BLaER1 treated with 17β-estradiol and CSF1 and Interleukin-3, amounts not matched to agents 10 nM and 100 nM (cell line): ENCODE results near the gene NEDD1.

Experiments used
- H3K27ac ChIP-seq, 11 experiments: shearing (Covaris generic); formaldehyde crosslinking; 2 replicates each; pipeline ENCODE4 v1.8.1; 2022
- H3K27me3 ChIP-seq, 11 experiments: shearing (Covaris generic); formaldehyde crosslinking; 2 replicates each; pipeline ENCODE4 v1.8.1; 2022
- H3K36me3 ChIP-seq, 11 experiments: shearing (Covaris generic); formaldehyde crosslinking; 2 replicates each; pipeline ENCODE4 v1.8.1; 2022
- H3K4me1 ChIP-seq, 10 experiments: shearing (Covaris generic); formaldehyde crosslinking; 2 replicates each; pipeline ENCODE4 v1.8.1; 2022
- H3K4me2 ChIP-seq, 11 experiments: shearing (Covaris generic); formaldehyde crosslinking; 2 replicates each; pipeline ENCODE4 v1.8.1; 2022
- H3K4me3 ChIP-seq, 10 experiments: shearing (Covaris generic); formaldehyde crosslinking; 2 replicates each; pipeline ENCODE4 v1.8.1; 2022
- H3K9ac ChIP-seq, 11 experiments: shearing (Covaris generic); formaldehyde crosslinking; 2 replicates each; pipeline ENCODE4 v1.8.1; 2022
- H3K9me3 ChIP-seq, 11 experiments: shearing (Covaris generic); formaldehyde crosslinking; replicated peaks in 1 of 11; 2 replicates each; pipeline ENCODE4 v1.8.1; 2022
- H4K20me1 ChIP-seq, 11 experiments: shearing (Covaris generic); formaldehyde crosslinking; 2 replicates each; pipeline ENCODE4 v1.8.1; 2022
- Cebpa-rat ChIP-seq, 11 experiments: shearing (Covaris generic); IDR thresholded peaks; 2 replicates each; pipeline ENCODE4 v1.8.1; 2022

NEDD1 gene

DNA sequence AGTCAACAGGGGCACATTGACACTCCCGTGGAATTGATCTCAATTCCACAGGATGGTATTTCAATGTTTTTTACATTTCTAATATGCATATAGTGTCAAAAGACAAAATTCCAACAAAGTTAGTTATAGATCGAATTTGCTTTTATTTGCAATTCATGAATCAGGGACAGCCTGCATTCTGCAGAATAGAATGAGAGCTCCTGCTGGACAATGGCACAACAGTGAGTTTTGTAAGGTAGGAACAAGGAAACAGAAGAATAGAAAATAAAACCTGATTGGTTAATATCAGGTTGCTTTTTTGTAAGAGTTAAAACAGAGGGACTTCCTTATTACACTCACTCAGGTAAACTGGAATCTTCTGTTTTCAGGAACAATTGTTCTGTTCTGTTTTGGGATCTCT is 32.8 kb upstream of the NEDD1 start:
- no peak overlapping the region for H3K4me2 ChIP-seq
- no peak overlapping the region for H3K9ac ChIP-seq
- H3K36me3 ChIP-seq, result no peaks in the 10 kb centered on the region
- H4K20me1 ChIP-seq, result no peaks in the 10 kb centered on the region
- peaks cover 0 to 10% (median 0%) of the 10 kb centered on the region in 11 experiments; a peak in 3 of 22 replicates for H3K9me3 ChIP-seq
- H3K27me3 ChIP-seq, result no peaks in the 10 kb centered on the region
- H3K4me3 ChIP-seq, result no peak overlapping the region
- no peaks in the 10 kb centered on the region for H3K4me1 ChIP-seq
- no peak overlapping the region for H3K27ac ChIP-seq
- no peak for TF ChIP-seq Cebpa-rat (IDR thresholded peaks at IDR 0.05)

DNA sequence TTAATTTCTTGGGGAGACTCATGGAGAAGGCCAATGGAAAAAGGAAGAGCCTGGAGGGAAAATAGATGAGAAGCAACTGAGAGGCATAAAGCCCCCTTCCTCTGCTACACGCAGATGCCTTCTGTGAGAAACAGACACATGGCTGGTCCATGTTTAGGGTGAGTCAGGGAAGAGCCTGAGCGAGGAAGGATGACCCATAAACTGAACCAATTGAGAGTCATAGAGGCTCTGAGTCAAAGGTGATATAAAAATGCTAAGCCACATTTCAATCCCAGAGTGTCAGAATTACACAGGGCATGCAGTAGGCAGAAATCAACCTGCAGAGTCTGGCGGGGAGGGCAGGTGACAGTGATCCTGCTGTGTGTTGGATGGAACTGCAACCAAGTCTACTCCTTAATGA is 30.1 kb upstream of the NEDD1 start:
- Histone ChIP-seq H3K36me3 (no peaks in the 10 kb centered on the region), H4K20me1 (no peaks in the 10 kb centered on the region), H3K27me3 (no peaks in the 10 kb centered on the region), H3K9me3 (peaks cover 0 to 9% (median 0%) of the 10 kb centered on the region in 11 experiments; a peak in 3 of 22 replicates), H3K4me1 (no peaks in the 10 kb centered on the region), H3K9ac (no peak overlapping the region), H3K4me2 (no peak overlapping the region), H3K4me3 (no peak overlapping the region), H3K27ac (no peak overlapping the region)
- TF ChIP-seq Cebpa-rat (IDR thresholded peaks at IDR 0.05), result no peak

DNA sequence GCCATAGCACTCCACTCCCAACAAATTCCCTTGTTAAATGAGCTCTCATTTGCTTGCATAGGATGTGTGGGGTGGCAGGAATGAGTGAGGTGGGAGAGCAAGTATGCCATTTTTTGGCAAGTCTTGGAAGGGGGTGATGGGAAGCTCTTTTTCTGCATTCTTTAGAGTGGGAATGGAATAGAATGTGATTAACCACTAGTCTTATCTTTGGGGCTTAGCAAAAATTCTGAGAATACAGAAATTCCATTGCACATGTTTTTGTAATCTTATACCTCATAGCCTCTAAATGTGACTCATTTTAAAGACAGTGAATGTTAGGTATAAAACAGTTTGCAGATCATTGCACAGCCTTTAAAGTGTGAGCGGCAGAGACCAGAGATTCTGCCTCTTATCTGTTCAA is 28.4 kb upstream of the NEDD1 start:
- Histone ChIP-seq H3K27me3 (no peaks in the 10 kb centered on the region), H3K9ac (no peak overlapping the region), H3K4me2 (no peak overlapping the region), H3K4me3 (no peak overlapping the region), H3K9me3 (no peaks in the 10 kb centered on the region), H3K36me3 (no peaks in the 10 kb centered on the region), H3K27ac (no peak overlapping the region), H3K4me1 (no peaks in the 10 kb centered on the region), H4K20me1 (no peaks in the 10 kb centered on the region)
- no peak for TF ChIP-seq Cebpa-rat (IDR thresholded peaks at IDR 0.05)

DNA sequence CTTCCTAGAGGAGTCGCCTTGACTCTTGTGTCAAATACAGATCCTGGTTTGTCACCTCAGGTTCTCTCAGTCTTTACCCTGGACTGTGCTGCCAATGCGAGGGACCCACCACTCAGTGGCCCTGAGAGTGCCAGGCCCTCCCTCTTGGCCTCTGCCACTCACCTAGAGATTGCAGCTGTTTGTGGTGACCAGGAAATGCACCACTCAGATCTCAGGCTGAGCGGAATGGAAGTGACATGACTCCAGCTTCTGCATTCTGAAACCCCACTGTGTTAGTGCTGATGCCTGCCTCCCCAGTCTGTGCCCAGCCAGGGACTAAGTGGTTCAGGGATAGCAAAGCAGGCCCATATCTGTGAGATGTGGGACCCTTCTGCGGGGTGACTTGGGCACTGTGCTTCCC is 27.8 kb upstream of the NEDD1 start:
- TF ChIP-seq Cebpa-rat (IDR thresholded peaks at IDR 0.05), result no peak
- no peak overlapping the region for H3K9ac ChIP-seq
- H3K27ac ChIP-seq, result no peak overlapping the region
- H3K9me3 ChIP-seq, result no peaks in the 10 kb centered on the region
- H3K4me3 ChIP-seq, result no peak overlapping the region
- no peaks in the 10 kb centered on the region for H3K4me1 ChIP-seq
- no peaks in the 10 kb centered on the region for H3K27me3 ChIP-seq
- no peaks in the 10 kb centered on the region for H3K36me3 ChIP-seq
- no peak overlapping the region for H3K4me2 ChIP-seq
- H4K20me1 ChIP-seq, result no peaks in the 10 kb centered on the region

DNA sequence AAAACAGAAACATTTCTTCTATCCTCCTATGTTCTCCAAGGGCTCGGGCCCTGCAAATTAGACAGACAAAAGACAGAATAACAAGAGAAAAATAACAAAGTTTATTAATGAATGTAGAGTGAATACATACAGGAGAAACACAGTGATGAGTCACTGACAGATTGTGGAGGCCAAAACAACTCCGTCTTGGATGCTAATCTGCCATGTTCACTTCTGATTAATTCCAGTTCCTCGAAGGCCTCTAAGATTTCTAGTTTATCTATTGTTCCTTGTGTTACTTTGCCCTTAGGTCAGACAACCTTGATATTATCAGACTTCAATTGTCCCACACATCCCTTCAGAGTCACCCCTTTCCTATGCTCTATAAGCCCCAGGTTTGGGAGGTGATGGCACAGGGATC is 26.8 kb upstream of the NEDD1 start:
- Histone ChIP-seq H3K27ac (no peak overlapping the region), H3K9me3 (no peaks in the 10 kb centered on the region), H3K27me3 (no peaks in the 10 kb centered on the region), H4K20me1 (no peaks in the 10 kb centered on the region), H3K9ac (no peak overlapping the region), H3K4me3 (no peak overlapping the region), H3K4me1 (no peaks in the 10 kb centered on the region), H3K4me2 (no peak overlapping the region), H3K36me3 (no peaks in the 10 kb centered on the region)
- TF ChIP-seq Cebpa-rat (IDR thresholded peaks at IDR 0.05), result no peak

DNA sequence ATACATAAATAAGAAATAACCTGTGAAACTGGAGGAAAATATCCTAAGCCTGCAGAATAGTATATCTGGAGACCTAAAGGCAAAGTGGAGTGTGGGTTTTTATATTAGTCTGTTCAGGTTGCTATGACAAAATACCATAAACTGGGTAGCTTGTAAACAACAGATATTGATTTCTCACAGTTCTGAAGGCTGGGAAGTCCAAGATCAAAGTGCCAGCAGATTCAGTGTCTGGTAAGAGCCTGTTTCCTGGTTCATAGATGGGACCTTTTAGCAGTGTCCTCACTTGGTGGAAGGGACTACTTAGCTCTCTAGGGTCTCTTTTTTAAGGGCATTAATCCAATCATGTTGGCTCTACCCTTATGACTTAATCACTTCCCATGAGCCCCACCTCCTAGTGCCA is 25.4 kb upstream of the NEDD1 start:
- no peak for TF ChIP-seq Cebpa-rat (IDR thresholded peaks at IDR 0.05)
- no peaks in the 10 kb centered on the region for H3K27me3 ChIP-seq
- H4K20me1 ChIP-seq, result no peaks in the 10 kb centered on the region
- H3K4me2 ChIP-seq, result no peak overlapping the region
- H3K4me3 ChIP-seq, result no peak overlapping the region
- H3K9me3 ChIP-seq, result no peaks in the 10 kb centered on the region
- H3K9ac ChIP-seq, result no peak overlapping the region
- H3K36me3 ChIP-seq, result no peaks in the 10 kb centered on the region
- H3K4me1 ChIP-seq, result no peaks in the 10 kb centered on the region
- H3K27ac ChIP-seq, result no peak overlapping the region

DNA sequence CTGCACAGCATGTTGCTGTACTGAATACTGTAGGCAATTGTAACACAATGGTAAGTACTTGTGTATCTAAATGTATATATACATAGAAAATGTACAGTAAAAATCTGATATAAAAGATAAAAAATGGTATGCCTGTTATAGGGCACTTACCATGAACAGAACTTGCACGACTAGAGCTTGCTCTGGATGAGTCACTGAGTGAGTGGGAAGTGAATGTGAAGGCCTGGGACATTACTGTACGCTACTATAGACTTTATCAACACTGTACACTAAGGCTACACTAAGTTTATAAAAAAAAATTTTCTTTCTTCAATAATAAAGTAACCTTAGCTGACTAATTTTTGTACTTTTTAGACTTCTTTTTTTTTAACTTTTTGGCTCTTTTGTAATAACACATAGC is 24.2 kb upstream of the NEDD1 start:
- Histone ChIP-seq H3K4me2 (no peak overlapping the region), H3K36me3 (no peaks in the 10 kb centered on the region), H3K4me3 (no peak overlapping the region), H4K20me1 (no peaks in the 10 kb centered on the region), H3K27me3 (no peaks in the 10 kb centered on the region), H3K4me1 (no peaks in the 10 kb centered on the region), H3K27ac (no peak overlapping the region), H3K9me3 (no peaks in the 10 kb centered on the region), H3K9ac (no peak overlapping the region)
- TF ChIP-seq Cebpa-rat (IDR thresholded peaks at IDR 0.05), result no peak

DNA sequence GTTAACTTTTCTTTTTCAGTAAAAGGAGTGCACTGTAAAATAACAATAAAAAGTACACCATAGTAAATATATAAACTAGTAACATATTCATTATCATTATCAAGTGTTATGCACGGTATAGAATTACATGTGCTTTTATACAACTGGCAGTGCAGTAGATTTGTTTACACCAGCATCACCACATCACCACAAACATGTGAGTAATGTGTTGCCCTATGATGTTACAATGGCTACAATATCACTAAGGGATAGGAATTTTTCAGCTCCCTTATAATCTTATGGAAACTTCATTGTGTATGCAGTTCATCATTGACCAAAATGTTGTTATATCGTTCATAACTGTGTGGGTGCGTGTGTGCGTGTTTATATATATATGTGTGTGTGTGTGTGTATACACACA is 23.5 kb upstream of the NEDD1 start:
- H3K9ac ChIP-seq, result no peak overlapping the region
- H3K4me1 ChIP-seq, result no peaks in the 10 kb centered on the region
- H4K20me1 ChIP-seq, result no peaks in the 10 kb centered on the region
- no peaks in the 10 kb centered on the region for H3K36me3 ChIP-seq
- H3K27ac ChIP-seq, result no peak overlapping the region
- H3K4me2 ChIP-seq, result no peak overlapping the region
- TF ChIP-seq Cebpa-rat (IDR thresholded peaks at IDR 0.05), result no peak
- H3K9me3 ChIP-seq, result no peaks in the 10 kb centered on the region
- H3K4me3 ChIP-seq, result no peak overlapping the region
- no peaks in the 10 kb centered on the region for H3K27me3 ChIP-seq

DNA sequence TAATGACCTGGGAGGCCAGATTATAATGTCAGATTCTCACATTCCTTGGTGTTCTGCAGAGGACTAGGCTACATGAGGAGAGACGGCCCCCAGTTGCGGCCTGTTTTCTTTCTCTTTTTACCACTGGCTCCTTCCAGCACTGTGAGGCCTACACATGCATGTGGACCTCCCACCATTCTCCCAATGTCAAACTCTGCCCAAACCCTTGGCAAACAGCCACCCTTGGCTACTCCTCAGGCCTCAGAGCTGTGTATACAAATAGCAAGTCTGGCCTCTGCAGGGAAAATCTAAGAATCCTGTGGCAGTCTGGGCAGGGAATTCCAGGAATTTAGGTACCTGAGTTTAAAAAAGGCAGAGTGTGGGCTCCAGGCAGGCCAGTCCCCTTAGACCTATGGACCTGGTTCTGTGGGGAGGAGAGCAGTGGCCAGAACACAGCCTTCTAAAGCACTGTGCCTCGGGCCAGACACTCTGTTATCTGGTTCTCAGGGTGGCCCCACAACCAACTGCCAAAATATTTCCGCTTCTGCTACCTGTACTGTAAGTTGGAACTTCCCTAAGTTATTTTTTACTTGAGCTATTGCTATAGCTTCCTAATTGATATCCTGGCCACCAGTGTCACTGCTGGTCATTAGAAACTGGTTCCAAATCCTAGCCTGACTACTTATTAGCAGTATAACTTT is 19.9 kb upstream of the NEDD1 start:
- H3K9ac ChIP-seq, result no peak overlapping the region
- H3K4me3 ChIP-seq, result no peak overlapping the region
- H3K27me3 ChIP-seq, result no peaks in the 10 kb centered on the region
- no peaks in the 10 kb centered on the region for H3K4me1 ChIP-seq
- H3K9me3 ChIP-seq, result no peaks in the 10 kb centered on the region
- H4K20me1 ChIP-seq, result no peaks in the 10 kb centered on the region
- no peaks in the 10 kb centered on the region for H3K36me3 ChIP-seq
- no peak overlapping the region for H3K27ac ChIP-seq
- H3K4me2 ChIP-seq, result no peak overlapping the region
- TF ChIP-seq Cebpa-rat (IDR thresholded peaks at IDR 0.05), result no peak

DNA sequence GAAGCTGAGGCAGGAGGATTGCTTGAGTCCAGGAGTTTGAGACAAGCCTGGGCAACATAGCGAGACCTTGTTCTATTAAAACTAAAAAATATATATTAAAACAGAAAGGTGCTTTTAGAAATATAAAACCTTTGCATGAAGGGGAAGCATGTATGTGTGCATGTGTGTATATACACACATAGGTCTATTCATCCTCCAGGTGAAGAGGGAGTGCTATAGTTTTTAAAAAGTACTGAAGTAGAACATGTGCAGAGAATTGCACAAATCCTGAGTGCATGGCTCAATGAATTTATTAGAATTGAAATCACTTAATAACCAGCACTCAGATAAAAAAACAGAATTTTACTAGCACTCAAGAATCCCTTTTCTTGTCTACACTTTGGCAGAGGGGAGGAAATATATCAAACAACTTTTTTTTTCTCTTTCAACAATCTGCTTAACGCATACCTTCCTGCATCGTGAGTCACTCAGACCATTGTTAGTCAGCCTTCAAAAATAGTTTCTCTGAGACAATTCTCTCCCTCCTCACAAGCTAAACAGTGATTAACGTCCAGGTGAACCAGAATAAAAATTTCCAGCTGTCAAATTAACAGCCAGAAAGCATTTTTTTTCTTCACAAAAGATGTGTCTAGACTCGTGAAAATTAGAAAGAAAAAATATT is 17.7 kb upstream of the NEDD1 start:
- H3K4me2 ChIP-seq, result no peak overlapping the region

More for the DNA sequence above, 17.7 kb upstream of the NEDD1 start:
- Histone ChIP-seq H3K4me1 (no peaks in the 10 kb centered on the region), H4K20me1 (no peaks in the 10 kb centered on the region), H3K36me3 (no peaks in the 10 kb centered on the region), H3K9ac (no peak overlapping the region), H3K27ac (no peak overlapping the region), H3K9me3 (peaks cover 6 to 18% (median 13%) of the 10 kb centered on the region in 11 experiments; a peak in 21 of 22 replicates), H3K4me3 (no peak overlapping the region), H3K27me3 (no peaks in the 10 kb centered on the region)
- no peak for TF ChIP-seq Cebpa-rat (IDR thresholded peaks at IDR 0.05)
